CD4-positive, alpha-beta T cell treated with Interleukin-4 for 4 hours (primary cell): ENCODE results near the gene NUP205.
A peak's percentile ranks its signal among the peaks of the same experiment; 100 is the strongest.

Experiments used
- DNase-seq: peaks from one replicate; pipeline ENCODE4 v3.0.0-alpha.2; 2020

The NUP205 gene

DNA sequence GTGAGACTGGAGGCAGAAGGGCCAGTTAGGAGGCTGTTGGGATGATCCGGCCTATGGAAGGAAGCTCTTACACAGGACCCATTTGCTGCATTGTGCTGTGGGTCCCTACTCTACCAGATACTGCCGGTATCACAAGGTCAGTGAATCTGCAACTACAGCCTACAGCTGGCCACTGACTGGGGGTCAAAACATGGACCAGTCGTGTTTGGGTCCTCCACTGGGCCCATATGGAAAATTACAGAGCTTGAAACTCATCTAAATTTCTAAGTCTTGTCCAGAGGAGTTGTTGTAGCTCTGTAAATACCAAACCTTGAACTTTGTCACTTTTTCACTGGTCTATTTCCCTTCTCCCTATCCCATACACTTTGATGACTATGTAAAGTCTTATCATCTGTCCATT, 5.6 kb upstream of the NUP205 start:
- no peak for DNase-seq

DNA sequence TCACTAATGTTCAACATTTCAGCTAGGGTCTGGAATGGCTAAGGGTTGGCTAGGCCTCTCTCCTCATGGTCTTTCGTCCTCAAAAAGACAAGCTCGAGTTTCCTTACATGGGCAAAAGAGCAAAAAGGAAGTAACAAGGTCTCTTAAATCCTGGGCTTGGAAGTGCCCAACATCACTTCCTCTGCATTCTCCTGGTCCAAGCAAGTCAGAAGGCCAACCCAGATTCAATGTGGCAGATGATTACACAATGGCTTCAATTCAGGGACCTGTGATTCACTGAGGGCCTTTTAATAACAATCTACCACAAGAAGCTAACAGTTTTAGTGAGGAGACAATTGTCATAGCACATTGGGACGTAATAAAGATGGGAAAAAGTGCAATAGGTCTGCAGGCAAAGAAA, 4.4 kb upstream of the NUP205 start:
- DNase-seq, result no peak

DNA sequence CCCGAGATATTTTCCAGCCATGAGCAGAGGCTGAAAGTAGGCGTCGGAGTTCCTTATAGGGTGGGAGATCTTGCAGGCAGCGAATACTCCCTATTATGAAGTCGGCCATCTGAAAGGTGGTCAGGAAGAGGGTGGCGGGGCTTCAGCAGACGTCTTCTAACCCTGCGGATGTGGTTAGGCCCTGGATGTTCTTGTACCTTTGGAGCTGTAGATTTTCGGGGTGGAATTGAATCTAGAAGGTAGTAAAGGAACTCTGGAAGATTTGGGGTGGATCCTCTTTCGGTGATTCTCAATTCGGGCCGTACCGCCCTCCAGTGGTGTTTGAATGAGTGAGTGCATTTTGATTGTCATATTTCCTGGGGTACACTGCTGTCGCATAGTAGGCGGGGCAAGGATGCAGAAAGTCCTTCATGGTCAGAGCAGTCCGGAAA, 635 bp downstream of the NUP205 start:
- peak; percentile 76 for DNase-seq

DNA sequence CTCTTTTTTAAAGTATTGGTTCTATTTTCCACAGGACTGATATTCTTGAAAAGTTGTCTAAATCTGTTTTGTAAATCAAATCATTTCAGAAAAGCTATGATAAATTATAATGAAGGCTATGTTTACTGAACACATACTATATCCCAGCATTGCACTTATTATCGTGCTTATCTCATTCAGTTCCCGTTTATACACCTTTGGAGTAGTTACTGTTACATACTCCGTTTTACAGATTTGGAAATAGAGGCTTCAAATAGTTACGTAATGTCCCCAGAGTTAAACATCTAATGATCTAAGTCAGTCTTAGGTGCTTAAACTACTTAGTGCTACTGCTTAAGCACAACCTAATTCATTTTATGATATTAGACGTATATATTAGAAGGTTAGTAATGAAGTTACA, 1.2 kb downstream of the NUP205 start:
- no peak for DNase-seq

DNA sequence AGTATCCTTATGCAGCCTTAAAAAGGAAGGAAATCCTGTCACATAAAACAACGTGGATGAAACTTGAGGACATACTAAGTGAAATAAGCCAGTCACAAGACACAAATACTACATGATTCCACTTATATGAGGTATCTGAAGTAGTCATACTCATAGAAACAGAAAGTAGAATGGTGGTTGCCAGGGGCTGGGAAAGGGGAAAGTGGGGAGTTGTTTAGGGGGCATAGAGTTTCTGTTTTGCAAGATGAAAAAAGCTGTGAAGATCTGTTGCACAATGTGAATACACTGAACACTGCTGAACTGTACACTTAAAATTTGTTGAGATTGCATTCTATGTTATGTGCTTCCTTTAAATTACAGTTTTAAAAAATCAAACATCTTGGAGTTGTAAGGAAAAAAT, 2.9 kb downstream of the NUP205 start:
- no peak for DNase-seq

DNA sequence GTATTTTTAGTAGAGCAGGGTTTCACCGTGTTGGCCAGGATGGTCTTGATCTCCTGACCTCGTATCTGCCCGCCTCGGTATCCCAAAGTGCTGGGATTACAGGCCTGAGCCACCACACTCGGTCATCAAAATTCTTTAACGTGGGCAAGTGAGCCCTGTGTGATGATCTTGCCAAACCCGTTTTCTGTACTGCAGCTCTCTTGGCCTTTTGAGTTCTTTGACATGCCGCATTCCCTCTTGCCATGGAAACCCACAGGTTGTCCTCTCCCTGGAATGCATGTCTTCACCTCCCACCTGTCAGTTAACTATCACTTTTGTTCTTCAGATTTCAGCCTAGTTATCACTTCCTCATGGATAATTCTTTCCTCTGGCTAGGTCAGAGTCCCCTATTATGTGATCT, 5.0 kb downstream of the NUP205 start:
- DNase-seq, result no peak

DNA sequence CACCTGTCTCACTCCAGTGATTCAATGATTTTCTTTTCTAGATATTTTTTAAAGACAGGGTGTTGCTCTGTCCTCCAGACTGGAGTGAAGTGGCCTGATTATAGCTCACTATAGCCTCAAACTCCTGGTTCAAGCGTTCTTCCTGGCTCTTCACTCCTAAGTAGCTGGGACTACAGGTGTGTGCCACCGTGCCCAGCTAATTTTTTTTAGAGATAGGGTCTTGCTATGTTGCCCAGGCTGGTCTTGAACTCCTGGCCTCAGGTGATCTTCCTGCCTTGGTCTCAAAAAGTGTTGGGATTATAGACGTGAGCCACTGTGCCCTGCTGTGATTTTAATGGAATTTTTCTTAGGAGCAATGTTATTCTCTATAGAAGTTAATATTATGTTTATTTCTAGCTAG, 14.1 kb downstream of the NUP205 start:
- no peak for DNase-seq

DNA sequence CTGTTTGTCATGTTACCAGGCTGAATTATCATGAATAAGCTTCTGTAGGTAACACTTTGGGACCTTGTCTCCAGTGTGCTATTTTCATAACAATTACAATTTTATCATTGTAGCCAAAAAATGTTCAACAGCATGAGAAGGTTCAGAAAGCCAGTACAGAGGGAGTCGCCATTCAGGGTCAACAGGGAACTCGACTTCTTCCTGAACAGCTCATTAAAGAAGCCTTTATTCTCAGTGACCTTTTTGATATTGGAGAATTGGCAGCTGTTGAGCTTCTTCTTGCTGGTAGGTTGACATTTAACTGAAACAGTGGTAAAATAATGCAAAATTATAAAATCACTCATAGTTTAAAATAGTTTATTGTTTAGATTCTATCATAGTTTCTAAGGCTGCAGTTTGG, 15.8 kb downstream of the NUP205 start:
- no peak for DNase-seq

DNA sequence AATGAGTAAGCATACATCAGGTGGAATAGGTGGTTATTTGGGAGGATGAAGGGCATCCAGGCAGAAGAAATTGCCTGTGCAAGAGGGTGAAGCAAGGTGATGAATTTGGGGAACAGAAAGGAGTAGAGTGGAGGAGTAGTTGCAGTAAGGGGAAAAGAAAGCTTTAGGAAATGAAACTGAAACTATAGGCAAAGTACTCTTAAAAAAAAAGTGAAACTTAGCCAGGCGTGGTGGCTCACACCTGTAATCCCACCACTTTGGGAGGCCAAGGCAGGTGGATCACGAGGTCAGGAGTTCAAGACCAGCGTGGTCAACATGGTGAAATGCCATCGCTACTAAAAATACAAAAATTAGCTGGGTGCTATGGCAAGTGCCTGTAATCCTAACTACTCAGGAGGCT, 17.6 kb downstream of the NUP205 start:
- no peak for DNase-seq

DNA sequence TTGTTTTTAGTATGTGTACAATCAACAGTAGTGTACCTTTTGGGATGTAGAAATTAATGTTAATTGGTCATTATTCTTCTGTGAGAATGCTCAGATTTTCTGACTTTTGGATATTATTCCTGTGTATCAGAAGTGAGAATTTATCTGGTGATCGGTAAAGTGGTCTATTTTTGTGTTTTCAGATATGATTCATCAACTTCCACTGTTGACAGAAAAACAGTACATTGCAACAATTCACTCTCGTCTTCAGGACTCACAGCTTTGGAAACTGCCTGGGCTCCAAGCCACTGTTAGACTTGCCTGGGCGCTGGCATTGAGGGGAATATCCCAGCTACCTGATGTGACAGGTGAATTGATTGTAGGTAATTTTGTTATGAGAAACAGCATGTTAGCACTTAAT, 20.9 kb downstream of the NUP205 start:
- no peak for DNase-seq

DNA sequence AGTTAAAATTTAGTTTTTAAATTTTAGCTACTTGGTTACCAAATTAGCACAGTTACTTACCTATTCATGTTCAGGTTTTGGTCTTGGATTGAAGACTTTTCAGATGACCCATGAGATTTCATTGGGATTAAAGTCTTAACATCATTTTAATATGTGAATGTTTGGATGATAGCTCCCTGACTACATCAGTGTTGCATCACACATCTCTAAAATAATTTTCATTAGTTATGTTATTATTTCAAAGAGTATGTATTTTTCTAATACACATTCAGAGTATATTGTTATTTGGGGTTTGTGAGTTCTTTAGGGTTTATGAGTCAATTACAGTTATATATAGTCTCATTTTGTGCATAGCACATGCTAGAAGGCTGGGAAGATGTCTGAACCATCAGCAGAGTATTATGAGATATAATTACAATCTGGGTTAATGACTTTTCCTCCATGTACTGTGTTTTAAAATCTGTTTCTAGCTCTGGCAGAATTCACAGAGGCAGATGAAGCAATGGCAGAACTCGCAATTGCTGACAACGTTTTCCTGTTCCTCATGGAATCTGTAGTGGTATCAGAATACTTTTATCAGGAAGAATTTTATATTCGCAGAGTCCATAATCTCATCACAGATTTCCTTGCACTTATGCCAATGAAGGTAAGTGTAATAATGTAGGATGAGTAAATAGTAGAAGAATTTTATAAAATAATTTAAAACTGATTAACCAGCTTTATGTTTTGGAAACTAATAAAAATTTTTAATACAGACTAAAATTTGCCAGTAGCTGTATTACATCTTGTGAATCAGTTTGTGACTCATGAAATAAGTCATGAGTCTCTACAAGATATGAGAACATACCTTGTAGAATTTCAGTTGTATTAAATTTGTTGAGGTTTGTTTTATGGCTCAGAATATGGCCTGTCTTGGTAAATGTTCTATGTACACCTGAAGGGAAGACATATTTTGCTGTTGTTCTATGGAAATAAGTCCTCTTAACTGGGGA, 26.9 kb downstream of the NUP205 start:
- no peak for DNase-seq

DNA sequence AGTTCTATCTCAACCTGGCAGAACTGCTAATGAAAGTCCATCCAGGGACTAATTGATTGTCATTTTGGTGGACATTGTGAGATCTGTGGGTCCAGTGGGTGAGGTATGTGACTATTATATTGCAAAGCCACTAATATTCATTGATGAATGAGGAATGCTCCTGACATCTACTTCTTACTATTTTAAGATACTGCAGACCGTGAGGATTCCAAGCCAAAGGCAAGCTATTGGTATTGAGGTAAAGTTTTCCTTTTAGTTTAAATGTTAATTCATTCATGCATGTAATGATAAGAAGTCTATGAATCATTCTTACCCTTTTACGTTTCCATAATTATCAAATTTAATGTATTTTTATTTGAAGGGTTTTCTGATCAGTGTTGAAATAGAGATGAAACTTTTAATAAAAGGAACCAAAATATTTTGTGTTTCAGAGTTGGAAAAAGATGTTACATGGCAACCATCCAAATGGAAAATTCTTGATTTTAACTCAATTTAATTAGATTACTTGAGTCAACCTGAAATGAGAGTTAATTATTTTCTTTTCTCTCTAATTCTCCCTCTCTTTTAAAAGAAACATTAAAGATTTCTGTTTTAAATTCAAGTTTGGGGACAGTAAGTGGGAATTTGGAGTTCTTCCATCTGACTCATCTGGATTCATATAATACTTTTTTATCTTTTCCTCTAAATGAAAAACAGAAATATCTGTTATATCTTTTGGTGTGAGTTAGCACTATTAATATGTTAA, 39.6 kb downstream of the NUP205 start:
- DNase-seq, result no peak

DNA sequence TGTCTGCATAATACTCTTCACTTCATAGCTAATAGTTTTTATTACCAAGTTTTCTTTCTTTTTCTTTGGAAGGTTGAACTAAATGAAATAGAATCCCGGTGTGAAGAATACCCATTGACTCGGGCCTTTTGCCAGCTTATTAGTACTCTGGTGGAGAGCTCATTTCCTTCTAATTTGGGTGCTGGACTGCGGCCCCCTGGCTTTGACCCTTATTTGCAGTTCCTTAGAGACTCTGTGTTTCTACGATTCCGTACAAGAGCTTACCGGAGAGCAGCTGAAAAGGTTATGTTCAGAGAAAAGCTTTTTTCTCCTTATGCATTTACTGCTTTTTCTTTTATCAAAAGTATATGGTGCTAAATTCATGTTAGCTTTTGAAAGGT, 40.2 kb downstream of the NUP205 start:
- no peak for DNase-seq

DNA sequence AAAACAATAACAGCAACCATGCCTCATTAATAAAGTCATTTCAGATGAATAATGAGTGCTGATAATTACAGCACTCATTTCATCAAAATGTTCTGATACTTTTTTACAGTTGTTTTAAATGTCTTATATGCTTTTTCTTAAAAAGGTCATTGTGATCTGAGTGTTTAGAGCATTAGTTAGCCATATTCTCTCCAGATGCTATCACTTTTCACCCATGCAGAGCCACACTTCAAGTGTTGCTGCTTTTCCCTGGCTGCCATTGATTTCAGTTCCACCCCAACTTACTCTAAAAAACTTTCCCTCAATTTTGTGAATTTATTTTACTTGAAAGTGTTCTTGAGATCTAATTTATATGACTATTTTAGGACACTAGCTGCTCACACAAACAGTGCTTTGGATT, 41.8 kb downstream of the NUP205 start:
- no peak for DNase-seq

DNA sequence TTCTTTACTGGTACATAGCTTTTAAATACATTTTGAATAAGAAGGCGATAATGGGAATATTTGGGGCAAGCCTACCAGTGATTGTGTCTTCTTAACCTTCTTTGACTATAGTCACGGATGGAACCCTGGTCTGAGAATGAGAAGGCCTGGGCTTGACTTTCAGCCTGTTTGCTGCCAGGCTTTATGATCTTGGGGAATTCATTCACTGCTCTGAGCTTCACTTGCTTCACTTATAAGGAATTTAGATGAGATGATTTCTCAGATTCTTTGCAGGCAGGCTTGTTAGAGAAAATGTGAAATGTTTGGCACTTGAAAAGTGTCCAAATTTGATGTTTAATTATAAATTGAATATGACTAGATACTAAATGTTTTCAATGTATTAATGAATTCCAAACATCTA, 42.5 kb downstream of the NUP205 start:
- DNase-seq, result no peak

DNA sequence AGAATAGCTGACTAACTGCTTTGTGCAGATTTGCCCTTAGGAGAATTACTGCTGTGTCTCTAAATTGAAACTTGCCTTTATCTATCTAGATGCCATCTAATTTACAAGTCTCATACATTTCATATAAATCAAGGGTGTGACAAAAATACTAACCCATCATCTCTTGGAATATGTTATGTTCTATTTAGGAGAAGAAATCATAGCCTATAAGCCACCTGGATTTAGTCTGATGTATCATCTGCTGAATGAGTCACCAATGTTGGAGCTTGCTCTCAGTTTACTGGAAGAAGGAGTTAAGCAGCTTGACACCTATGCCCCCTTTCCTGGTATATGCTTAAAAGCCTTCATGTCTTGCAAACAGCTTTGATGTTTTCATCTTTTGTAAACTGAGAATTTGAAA, 43.5 kb downstream of the NUP205 start:
- no peak for DNase-seq

DNA sequence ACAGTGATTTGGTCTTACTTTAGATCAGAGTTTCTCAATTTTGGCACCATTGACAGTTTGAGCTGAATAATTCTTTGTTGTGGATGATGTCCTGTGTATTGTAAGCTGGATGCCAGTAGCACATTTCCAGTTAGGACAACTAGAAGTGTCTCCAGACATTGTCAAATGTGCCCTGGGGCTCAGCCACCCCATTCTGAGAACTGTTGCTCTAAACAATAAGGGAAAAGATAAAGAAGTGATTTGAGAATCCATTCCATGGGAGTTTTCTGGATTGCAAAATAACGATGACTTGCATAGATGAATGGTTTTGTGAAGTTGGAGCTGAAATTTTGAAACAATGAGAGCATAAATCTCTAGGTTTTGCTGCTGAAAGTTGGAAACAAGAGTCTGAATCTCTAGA, 44.6 kb downstream of the NUP205 start:
- no peak for DNase-seq

DNA sequence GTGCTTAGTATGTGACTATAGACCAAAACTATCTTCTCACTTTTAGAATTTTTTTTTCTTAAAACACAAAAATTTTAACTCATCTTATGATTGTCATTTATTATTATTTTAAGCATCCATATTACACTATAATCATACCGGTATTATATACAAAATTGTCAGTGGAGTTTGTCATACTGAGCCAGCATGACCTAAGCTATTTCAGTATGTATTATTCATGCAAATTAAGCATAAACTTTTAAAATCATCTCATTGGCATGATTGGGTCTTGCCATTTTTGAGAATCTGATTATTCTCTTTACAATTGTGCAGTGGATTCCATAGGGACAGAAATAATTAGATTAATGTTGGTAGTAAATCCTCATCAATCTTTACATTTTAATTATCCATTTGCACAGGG, 58.4 kb downstream of the NUP205 start:
- DNase-seq, result no peak

DNA sequence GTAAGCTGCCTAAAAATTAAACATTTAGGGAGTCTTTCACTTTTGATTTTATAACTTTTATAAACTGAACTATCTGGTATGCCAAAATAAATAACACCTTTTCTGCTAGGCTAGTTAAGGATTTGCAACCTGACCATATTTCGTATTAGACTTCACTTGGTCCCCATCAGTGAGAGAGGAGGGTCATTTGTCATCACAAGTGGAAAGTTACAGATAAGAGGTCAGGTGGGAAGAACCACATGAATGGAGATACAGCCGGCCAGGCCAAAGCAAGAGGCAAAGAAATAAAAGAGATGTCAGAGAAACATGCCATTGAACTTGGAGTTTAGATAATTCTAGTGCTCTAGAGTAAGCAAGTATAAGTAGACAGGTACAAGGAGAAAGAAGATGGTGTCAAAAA, 60.1 kb downstream of the NUP205 start:
- DNase-seq, result no peak

DNA sequence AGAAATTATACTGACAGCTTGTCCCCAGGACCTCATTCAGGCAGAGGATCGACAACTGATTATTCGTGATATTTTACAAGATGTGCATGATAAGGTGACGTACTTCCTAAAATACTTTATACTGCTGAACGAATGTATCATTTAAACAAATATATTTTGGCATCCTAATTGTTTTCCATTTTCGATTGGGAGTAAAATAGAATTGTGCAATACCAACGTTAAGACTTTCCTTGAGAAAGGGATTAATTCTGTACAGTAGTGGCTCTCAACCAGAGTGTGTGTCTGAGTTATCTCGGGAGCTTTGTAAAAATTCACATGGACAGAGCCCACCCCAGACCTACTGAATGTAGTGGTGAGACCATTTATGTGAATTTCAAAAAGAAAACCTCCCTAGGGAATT, 60.8 kb downstream of the NUP205 start:
- DNase-seq, result no peak

DNA sequence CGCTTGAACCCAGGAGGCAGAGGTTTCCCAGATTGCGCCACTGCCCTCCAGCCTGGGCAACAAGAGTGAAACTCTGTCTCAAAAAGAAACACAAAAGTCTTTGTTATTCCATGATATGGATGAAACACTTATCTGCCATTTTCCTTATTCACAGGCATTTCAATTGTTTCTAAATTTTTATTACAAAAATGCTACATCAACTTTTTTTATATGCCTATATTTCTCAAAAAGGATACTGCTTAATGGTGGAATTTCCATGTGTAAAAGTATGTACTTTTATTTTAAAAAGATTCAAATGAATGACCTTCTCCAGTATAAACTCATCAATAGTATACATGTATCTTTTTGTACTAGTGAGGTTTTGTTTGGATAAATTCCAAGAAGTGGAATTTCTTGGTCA, 62.7 kb downstream of the NUP205 start:
- no peak for DNase-seq

DNA sequence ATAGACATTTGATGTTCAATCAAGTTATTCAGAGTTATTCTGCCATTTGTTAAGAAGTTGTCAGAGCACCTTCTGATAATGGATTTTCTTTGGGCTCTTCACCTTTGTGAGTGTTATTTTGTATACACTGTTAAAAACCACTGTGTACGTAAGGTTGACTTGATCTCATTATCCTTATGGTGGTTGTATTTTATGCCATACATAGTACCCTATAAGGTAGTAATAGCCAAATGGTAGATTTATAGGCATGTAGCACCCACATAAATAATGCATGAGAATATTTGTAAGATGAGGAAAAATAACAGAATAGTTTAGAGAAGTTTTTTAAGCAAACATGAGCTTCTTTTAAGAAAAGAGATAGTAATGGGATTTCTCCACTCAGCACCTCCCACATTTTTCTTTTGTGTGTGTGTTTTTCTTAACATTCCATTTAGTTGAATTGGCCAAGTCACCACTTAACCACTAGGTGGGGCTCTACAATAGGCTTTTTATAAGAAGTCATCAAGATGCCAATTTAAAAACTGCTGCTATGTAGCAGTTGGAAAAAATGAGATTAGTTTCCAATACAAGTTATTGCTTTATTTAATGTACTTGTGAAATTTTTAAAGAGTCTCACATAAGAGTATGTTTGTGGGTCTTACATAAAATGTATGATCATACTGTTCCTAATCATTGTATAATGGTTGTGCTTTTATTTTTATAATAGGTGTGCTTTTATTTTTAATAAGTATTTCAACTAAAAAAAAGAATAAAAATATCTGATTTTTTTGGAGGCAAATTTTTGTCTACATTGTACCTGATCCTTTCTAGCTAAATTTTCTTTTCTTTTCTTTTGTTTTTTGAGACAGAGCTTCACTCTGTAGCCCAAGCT, 63.5 kb downstream of the NUP205 start:
- peak; percentile 54 for DNase-seq

DNA sequence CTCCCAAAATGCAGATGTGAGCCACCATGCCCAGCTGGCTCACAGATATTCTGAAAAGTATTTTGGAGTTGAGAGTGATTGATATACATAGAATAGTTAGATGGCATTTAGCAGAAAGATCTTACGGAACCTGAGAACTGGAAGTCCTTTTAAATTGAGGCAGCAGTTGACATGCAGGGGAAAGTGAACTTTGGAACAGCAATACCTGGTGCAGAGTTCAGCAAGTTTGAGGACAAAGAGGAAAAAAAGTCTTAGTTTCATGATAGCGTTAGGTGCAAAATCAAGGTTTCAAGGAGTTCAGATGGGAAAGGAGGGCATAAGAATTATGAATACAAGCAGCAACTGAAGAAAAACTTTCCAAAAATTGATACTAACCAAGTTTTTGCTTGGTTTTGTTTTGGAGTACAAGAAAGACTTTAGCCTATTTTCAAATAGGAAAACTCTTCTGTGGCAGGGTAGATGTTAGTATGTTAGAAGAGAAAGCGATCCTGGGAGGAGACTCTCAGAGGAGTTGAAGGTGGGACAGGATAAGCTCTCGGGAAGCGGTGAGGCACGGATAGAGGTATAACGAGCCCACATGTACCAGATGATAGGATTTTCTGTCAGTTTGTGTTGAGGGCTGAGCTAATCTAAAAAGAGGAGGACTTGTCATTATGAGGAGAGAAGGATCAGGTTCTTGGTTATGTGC, 76.6 kb downstream of the NUP205 start:
- DNase-seq, result no peak
